SIG-M5 (cell line): Measurements from ENCODE around the gene KCNK18.

Source experiments
- DNase-seq: peaks from one replicate; lab custom pipeline; 2025; lab: John Stamatoyannopoulos, UW

KCNK18 gene

GRCh38 chr10:117197189-117197588 is at the start of gene KCNK18:
TSS of gene KCNK18 (plus strand) at chr10:117197489. CDS start at chr10:117197489, 0 bp downstream.
- DNase-seq = no peak

- no peak for DNase-seq
Observed at GRCh38 chr10:117148284-117148683, 49.0 kb upstream of the KCNK18 start.

GRCh38 chr10:117152668-117153067 is 44.6 kb upstream of the KCNK18 start:
- no peak for DNase-seq

GRCh38 chr10:117158297-117158696 is 39.0 kb upstream of the KCNK18 start:
- no peak for DNase-seq

- no peak for DNase-seq
Observed at GRCh38 chr10:117159390-117159789, 37.9 kb upstream of the KCNK18 start.

GRCh38 chr10:117160567-117160966 is 36.7 kb upstream of the KCNK18 start:
- DNase-seq = no peak

GRCh38 chr10:117161386-117162033 is 35.8 kb upstream of the KCNK18 start:
- DNase-seq = no peak

- DNase-seq = no peak
Observed at GRCh38 chr10:117162093-117163060, 34.9 kb upstream of the KCNK18 start.

- DNase-seq = no peak
Observed at GRCh38 chr10:117163061-117163953, 34.0 kb upstream of the KCNK18 start.

GRCh38 chr10:117163954-117164548 is 33.2 kb upstream of the KCNK18 start:
- no peak for DNase-seq

- DNase-seq = no peak
Observed at GRCh38 chr10:117164592-117165537, 32.4 kb upstream of the KCNK18 start.

GRCh38 chr10:117165538-117166417 is 31.5 kb upstream of the KCNK18 start:
- DNase-seq = no peak

GRCh38 chr10:117166418-117167345 is 30.6 kb upstream of the KCNK18 start:
- no peak for DNase-seq

- DNase-seq = no peak
Observed at GRCh38 chr10:117167346-117167788, 29.9 kb upstream of the KCNK18 start.

GRCh38 chr10:117167789-117168674 is 29.3 kb upstream of the KCNK18 start:
- DNase-seq = no peak

GRCh38 chr10:117168729-117169128 is 28.6 kb upstream of the KCNK18 start:
- no peak for DNase-seq

GRCh38 chr10:117169480-117169879 is 27.8 kb upstream of the KCNK18 start:
- DNase-seq = no peak
